Activated CD4-positive, alpha-beta memory T cell treated with anti-CD3 and anti-CD28 coated beads, Interleukin-2, amount 10 ng/mL, durations not matched to agents 7 days and 5 days (primary cell): ENCODE data around the gene NFIX. TPM values are rescaled to one million over a fixed set of nuclear protein-coding genes. Genes with fewer than 3 reads are reported as not detected.

Experiments used
- CTCF ChIA-PET: fragments of 350-600 bp; sonication (Branson Sonifier 250); formaldehyde crosslinking; loops from one replicate; lab custom pipeline; 2021; ENCODE audit warnings: antibody characterized with exemption, inconsistent platforms; lab: Charles Lee
- POLR2A ChIA-PET: fragments of 350-600 bp; sonication (Branson Sonifier 250); formaldehyde crosslinking; loops from one replicate; lab custom pipeline; 2021; ENCODE audit warnings: antibody characterized with exemption; lab: Charles Lee
- DNase-seq: peaks from one replicate; pipeline ENCODE4 v3.0.0-alpha.2; 2020
- H3K27ac Mint-ChIP-seq: one replicate; pipeline ENCODE4 v1.8.0; 2021; ENCODE audit warnings: mild to moderate bottlenecking, mixed read lengths
- H3K27me3 Mint-ChIP-seq: one replicate; pipeline ENCODE4 v1.8.0; 2021; ENCODE audit warnings: mixed read lengths
- H3K36me3 Mint-ChIP-seq: one replicate; pipeline ENCODE4 v1.8.0; 2021; ENCODE audit warnings: low read depth, mixed read lengths
- H3K4me1 Mint-ChIP-seq: one replicate; pipeline ENCODE4 v1.8.0; 2021; ENCODE audit warnings: mixed read lengths
- H3K4me3 Mint-ChIP-seq: one replicate; pipeline ENCODE4 v1.8.0; 2021; ENCODE audit warnings: mild to moderate bottlenecking, mixed read lengths
- H3K9me3 Mint-ChIP-seq: one replicate; pipeline ENCODE4 v1.8.0; 2021; ENCODE audit warnings: mixed read lengths
- total RNA-seq, 2 experiments: library from RNA; stranded (reverse); gene quantifications; one replicate each; pipeline ENCODE4 v1.2.3, GENCODE V29; 2021

The NFIX gene
- total RNA-seq, 2 experiments from 2014 or later: 0.05 TPM; not detected in 1

DNA sequence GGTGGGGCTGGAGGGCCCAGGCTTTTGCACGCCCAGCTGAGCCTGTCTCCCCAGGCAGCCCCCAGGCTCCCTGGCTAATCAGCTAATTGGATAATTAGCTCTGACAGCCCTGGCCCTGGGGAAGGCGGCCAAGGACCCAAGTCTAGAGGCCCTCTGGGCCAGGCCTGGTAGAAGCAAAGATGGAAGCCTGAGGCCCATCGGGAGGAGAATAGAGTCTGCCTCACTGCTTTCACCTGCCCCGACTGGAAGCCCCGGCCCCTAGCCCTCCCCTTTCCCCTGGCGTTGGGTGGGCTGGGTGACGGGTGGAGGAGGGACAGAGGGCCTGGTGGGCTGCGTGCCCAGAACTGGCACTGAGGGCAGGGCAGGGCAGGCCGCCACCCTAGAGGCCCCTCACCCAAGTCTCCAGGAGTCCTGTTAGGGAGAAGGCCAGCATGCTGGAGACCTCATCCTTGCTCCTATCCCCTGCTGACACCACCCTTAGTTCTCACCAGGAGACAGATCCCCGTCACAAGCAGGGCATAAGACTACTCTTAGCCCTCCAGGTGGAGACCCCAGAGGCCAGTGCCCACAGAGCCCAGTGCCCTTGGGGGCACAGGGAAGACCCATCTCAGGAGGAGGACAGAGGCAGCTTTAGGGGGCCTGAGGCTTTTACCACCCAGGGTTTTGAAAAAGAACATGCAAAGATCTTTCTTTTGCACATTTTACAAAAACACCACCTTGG is 95.4 kb downstream of the NFIX start:
- no peak overlapping the region for H3K4me3 Mint-ChIP-seq

DNA sequence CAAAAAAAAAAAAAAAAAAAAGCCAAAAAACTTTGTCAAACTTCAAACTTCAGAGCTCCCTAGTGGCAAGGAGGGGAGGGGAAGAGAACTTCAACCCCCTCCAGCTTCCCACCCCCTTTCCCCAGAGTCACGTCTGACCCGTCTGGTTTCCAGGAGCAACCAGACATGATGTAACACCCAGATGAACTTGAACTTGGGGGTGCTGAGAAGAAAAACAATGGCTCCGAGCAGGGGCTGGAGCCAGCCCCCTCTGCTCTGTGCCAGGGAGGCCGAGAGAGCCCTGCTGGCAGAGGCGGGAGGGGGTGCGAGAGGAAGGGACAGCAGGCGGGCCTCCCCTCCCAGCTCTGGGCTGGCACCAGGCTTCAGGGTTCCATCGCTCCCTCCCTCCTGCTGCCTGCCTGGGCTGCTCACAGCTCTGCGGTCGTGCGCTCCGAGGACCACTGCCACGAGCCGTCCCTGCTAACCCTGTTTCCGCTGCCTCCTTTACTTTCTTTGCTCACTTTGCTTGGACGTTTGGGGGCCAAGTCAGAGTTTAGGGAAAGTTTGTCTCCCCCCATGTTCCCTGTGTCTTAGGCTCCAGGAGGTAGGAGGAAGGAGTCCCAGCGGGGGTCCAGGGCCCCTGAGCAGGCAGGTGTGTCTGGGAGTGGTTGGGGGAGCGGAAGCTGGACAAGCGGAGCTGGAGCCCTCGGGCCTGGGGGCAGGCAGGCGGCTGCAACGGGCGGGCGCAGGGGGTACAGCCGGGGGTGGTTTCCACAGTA is 96.3 kb downstream of the NFIX start:
- POLR2A ChIA-PET: no interaction called here
- Mint-ChIP-seq H3K9me3 (no peaks in the 10 kb centered on the region), H3K27me3 (peaks cover 17% of the 10 kb centered on the region), H3K27ac (no peak overlapping the region), H3K4me3 (no peak overlapping the region), H3K4me1 (peaks cover 16% of the 10 kb centered on the region), H3K36me3 (no peaks in the 10 kb centered on the region)
- no peak for DNase-seq
- CTCF ChIA-PET: interaction anchor here (0.8 to 1.1 kb wide), 3 partner anchors 13 to 112 kb away, joined by 3 to 8 read pairs (median 3); no protein-coding TSS in a partner anchor

More for the DNA sequence above, 95.4 kb downstream of the NFIX start:
- DNase-seq: no peak
- CTCF ChIA-PET: interaction anchor here (0.8 to 1.9 kb wide), 2 partner anchors 111 to 113 kb away, joined by 3 to 9 read pairs; no protein-coding TSS in a partner anchor
- Mint-ChIP-seq H3K27me3 (peaks cover 14% of the 10 kb centered on the region), H3K27ac (no peak overlapping the region), H3K9me3 (no peaks in the 10 kb centered on the region), H3K36me3 (no peaks in the 10 kb centered on the region), H3K4me1 (peaks cover 10% of the 10 kb centered on the region)
- POLR2A ChIA-PET: no interaction called here

DNA sequence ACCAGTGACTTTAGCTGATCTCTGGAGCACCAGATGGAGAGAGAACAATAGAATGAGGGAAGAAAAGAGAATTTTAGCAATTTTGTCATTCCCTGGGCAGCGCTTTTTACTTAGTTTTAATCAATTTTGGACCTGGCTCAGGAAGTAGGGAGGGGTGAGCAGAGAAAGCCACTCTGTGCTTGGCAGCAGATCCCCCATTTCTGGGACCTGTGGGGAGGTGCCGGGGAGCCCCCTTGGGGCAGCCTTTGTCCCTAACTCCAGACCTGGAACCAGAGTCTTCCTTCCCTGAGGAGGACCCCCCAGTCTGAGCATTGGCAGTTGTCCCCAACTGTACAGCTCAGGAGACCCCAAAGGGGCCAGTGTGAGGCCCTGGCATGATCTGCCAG is 96.9 kb downstream of the NFIX start:
- DNase-seq: no peak
- peaks cover 21% of the 10 kb centered on the region for H3K27me3 Mint-ChIP-seq
- H3K4me1 Mint-ChIP-seq: peaks cover 20% of the 10 kb centered on the region
- H3K27ac Mint-ChIP-seq: no peak overlapping the region
- H3K4me3 Mint-ChIP-seq: no peak overlapping the region
- no peaks in the 10 kb centered on the region for H3K36me3 Mint-ChIP-seq
- H3K9me3 Mint-ChIP-seq: no peaks in the 10 kb centered on the region
- POLR2A ChIA-PET: no interaction called here
- CTCF ChIA-PET: interaction anchor here (1.0 to 1.1 kb wide), 2 partner anchors 12 to 31 kb away, joined by 3 to 8 read pairs; no protein-coding TSS in a partner anchor

DNA sequence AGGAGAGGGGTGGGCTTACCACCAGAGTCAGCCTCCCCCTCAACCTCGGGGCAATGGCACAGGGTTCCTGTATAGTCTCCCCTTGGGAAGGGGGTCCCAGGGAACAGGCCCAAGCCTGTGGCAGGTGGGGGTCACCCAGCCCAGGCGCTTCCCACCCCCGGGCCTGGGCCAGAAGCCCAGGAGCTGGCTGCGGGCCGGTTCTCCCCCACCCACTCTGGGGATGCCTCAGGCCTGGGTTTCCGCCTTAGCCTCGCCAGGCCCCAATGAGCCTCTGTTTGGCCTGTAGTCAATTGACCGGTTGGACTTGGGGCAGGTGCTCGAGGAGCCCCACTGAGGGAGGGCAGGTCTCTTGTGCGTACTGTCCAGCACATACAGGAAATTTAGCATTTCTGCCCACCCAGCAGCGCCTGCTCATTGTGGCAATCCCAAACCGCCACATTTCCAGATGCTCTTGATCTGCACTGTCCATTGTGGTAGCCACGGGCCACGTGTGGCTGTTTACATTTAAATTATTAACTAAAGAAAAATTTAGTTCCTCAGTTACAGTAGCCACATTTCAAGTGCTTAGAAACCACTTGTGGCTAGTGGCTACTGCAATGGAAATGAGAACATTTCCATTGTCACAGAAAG is 97.4 kb downstream of the NFIX start:
- H3K27me3 Mint-ChIP-seq: peaks cover 25% of the 10 kb centered on the region
- CTCF ChIA-PET: interaction anchor here (0.9 to 4.4 kb wide), 6 partner anchors 24 to 128 kb away, joined by 3 to 67 read pairs (median 15); no protein-coding TSS in a partner anchor
- H3K4me1 Mint-ChIP-seq: peaks cover 22% of the 10 kb centered on the region
- no peak overlapping the region for H3K4me3 Mint-ChIP-seq
- no peak overlapping the region for H3K27ac Mint-ChIP-seq
- DNase-seq: no peak
- no peaks in the 10 kb centered on the region for H3K9me3 Mint-ChIP-seq
- POLR2A ChIA-PET: interaction anchor here (1.0 kb wide), 1 partner anchor 125 kb away, joined by 3 read pairs; no protein-coding TSS in a partner anchor
- H3K36me3 Mint-ChIP-seq: no peaks in the 10 kb centered on the region

DNA sequence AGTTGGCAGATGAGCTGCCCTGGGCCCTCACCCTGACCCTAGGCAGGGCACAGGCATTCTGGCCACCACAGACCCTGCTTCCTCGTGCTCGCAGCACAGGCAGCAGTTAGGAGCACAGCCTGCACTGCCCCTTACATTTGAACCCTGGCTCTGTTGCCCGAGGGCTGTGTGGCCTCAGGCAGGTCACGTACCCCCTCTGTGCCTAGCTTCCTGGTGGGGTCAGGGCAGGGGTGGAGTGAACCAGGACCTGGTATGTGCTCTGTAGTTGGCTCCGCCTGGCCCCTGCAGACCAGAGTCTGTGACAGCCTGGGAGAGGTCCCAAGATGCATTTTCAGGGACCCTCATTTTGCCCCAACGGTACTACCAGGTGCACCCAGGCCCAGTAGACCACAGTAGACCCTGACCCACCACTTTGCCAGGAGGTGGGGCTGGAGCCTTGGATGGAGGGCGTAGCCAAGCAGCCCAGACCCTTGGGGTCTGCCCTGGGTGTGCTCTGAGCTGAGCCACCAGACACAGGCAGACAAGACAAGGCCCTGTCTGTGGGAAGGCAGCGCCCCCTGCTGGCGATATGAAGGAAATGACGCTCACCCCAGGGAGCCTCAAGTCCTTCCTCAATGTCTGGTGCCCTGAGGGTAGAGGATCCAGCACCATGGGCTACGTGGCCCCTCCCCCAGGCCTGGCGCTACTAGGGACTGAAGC is 98.3 kb downstream of the NFIX start:
- H3K4me3 Mint-ChIP-seq: no peak overlapping the region
- H3K36me3 Mint-ChIP-seq: no peaks in the 10 kb centered on the region
- POLR2A ChIA-PET: interaction anchor here (0.9 to 1.3 kb wide), 6 partner anchors 11 to 126 kb away, joined by 3 to 6 read pairs (median 4); partner anchors contain the start of gene NACC1
- peaks cover 30% of the 10 kb centered on the region for H3K4me1 Mint-ChIP-seq
- H3K9me3 Mint-ChIP-seq: no peaks in the 10 kb centered on the region
- H3K27me3 Mint-ChIP-seq: peaks cover 31% of the 10 kb centered on the region
- H3K27ac Mint-ChIP-seq: no peak overlapping the region
- peak; percentile 85 for DNase-seq
- CTCF ChIA-PET: interaction anchor here (0.6 to 4.4 kb wide), 18 partner anchors 8 to 230 kb away, joined by 3 to 67 read pairs (median 5); no protein-coding TSS in a partner anchor

GRCh38 chr19:13094106-13094504 is 98.8 kb downstream of the NFIX start:
- POLR2A ChIA-PET: interaction anchor here (0.6 to 1.3 kb wide), 6 partner anchors 12 to 118 kb away, joined by 3 to 6 read pairs (median 4); partner anchors contain the start of gene NACC1

DNA sequence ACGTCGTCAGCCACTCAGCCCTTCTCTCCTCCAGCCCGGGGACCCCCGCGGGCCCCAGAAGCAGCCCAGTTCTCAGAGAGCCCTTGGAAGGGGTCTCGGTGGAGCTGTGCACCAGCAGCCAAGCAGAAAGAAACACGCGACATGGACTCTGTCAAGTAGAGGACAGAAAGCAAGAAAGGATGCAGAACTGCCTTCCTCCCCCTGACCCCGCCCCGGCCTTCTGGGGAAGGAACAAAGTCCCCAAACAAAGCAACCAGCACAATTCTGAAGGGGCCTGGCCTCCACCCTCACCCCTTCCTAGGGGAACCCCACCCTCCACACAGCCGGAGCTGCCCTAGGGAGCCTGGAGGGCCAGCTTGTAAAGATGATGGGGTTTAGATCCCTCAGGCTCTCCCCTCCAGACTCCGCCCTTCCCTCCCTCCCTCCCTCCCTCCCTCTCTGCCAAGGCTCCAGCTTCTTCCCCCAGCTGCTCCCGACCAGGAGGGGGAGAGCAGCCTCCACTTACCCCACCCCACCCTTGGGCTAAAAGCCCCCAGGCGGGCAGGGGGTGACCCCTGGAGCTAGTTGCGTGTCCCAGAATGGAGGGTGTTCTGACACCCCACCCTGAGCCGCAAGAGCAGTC is 99.6 kb downstream of the NFIX start:
- no peak overlapping the region for H3K4me3 Mint-ChIP-seq
- DNase-seq: peak; percentile 24
- CTCF ChIA-PET: interaction anchor here (1.2 to 4.4 kb wide), 10 partner anchors 10 to 130 kb away, joined by 3 to 67 read pairs (median 7); no protein-coding TSS in a partner anchor
- peaks cover 39% of the 10 kb centered on the region for H3K4me1 Mint-ChIP-seq
- peaks cover 4% of the 10 kb centered on the region for H3K36me3 Mint-ChIP-seq
- POLR2A ChIA-PET: interaction anchor here (0.9 to 2.3 kb wide), 4 partner anchors 34 to 118 kb away, joined by 3 to 8 read pairs (median 4); no protein-coding TSS in a partner anchor
- H3K9me3 Mint-ChIP-seq: no peaks in the 10 kb centered on the region
- H3K27me3 Mint-ChIP-seq: peaks cover 34% of the 10 kb centered on the region
- H3K27ac Mint-ChIP-seq: no peak overlapping the region

More at GRCh38 chr19:13094106-13094504, 98.8 kb downstream of the NFIX start:
- DNase-seq: no peak
- peaks cover 33% of the 10 kb centered on the region for H3K27me3 Mint-ChIP-seq
- no peak overlapping the region for H3K27ac Mint-ChIP-seq
- H3K36me3 Mint-ChIP-seq: peaks cover 2% of the 10 kb centered on the region
- peaks cover 34% of the 10 kb centered on the region for H3K4me1 Mint-ChIP-seq
- CTCF ChIA-PET: interaction anchor here (0.6 to 4.4 kb wide), 17 partner anchors 9 to 231 kb away, joined by 3 to 67 read pairs (median 5); no protein-coding TSS in a partner anchor
- no peak overlapping the region for H3K4me3 Mint-ChIP-seq
- H3K9me3 Mint-ChIP-seq: no peaks in the 10 kb centered on the region

DNA sequence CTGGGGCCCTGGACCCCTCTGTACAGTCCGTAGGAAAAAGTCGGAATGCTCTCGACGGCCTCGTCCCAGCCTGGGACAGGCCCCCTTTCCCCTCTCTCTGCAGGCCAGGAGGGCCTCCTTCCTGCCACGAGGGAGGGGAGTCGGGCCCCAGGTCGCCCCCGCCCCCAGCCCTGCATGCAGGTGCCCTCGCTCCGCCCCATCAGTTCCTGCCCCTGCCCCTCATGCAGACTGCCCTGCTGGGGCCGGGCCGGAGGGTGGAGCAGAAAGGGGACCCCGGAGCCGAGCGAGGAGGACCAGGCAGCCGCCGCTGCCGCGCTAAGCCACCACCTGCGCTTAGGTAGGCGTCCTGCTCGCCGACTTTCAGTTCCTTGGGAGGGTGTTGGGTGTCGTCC is 100.1 kb downstream of the NFIX start:
- peaks cover 44% of the 10 kb centered on the region for H3K4me1 Mint-ChIP-seq
- H3K36me3 Mint-ChIP-seq: peaks cover 8% of the 10 kb centered on the region
- H3K9me3 Mint-ChIP-seq: peaks cover 4% of the 10 kb centered on the region
- H3K4me3 Mint-ChIP-seq: no peak overlapping the region
- POLR2A ChIA-PET: interaction anchor here (1.1 to 2.3 kb wide), 3 partner anchors 34 to 130 kb away, joined by 3 to 8 read pairs (median 4); no protein-coding TSS in a partner anchor
- H3K27me3 Mint-ChIP-seq: peaks cover 34% of the 10 kb centered on the region
- CTCF ChIA-PET: interaction anchor here (1.3 to 4.4 kb wide), 8 partner anchors 9 to 130 kb away, joined by 3 to 67 read pairs (median 8); no protein-coding TSS in a partner anchor
- DNase-seq: no peak
- no peak overlapping the region for H3K27ac Mint-ChIP-seq

GRCh38 chr19:13095934-13096927 is 101.0 kb downstream of the NFIX start:
- no peak overlapping the region for H3K27ac Mint-ChIP-seq
- ChIA-PET CTCF (interaction anchor here (0.6 to 4.4 kb wide), 7 partner anchors 9 to 211 kb away, joined by 3 to 67 read pairs (median 3); no protein-coding TSS in a partner anchor), POLR2A (interaction anchor here (1.1 to 2.3 kb wide), 2 partner anchors 57 to 130 kb away, joined by 3 to 8 read pairs; no protein-coding TSS in a partner anchor)
- H3K4me3 Mint-ChIP-seq: no peak overlapping the region
- H3K36me3 Mint-ChIP-seq: peaks cover 8% of the 10 kb centered on the region
- H3K9me3 Mint-ChIP-seq: peaks cover 4% of the 10 kb centered on the region
- peaks cover 47% of the 10 kb centered on the region for H3K4me1 Mint-ChIP-seq
- peaks cover 34% of the 10 kb centered on the region for H3K27me3 Mint-ChIP-seq
- DNase-seq: peak; percentile 22

- CTCF ChIA-PET: interaction anchor here (0.9 to 4.4 kb wide), 3 partner anchors 36 to 212 kb away, joined by 3 to 67 read pairs (median 3); no protein-coding TSS in a partner anchor
- Mint-ChIP-seq H3K27ac (peak overlapping the region; percentile 12), H3K9me3 (peaks cover 4% of the 10 kb centered on the region), H3K27me3 (peaks cover 34% of the 10 kb centered on the region), H3K36me3 (peaks cover 8% of the 10 kb centered on the region), H3K4me1 (peaks cover 54% of the 10 kb centered on the region), H3K4me3 (peak overlapping the region; percentile 45)
- POLR2A ChIA-PET: interaction anchor here (2.3 kb wide), 1 partner anchor 56 kb away, joined by 8 read pairs; no protein-coding TSS in a partner anchor
- no peak for DNase-seq
Observed at GRCh38 chr19:13097033-13097462, 101.8 kb downstream of the NFIX start.
